Body of pancreas (tissue), 4 donors: ENCODE results near the gene BRD8. TPM values are rescaled to one million over a fixed set of nuclear protein-coding genes. Genes with fewer than 3 reads are reported as not detected.

ENCODE experiments used
- ATAC-seq: fragments of 150-250 bp; one replicate; pipeline ENCODE4 v1.9.1; 2016
- DNase-seq, 4 donors: peaks; one replicate each; pipeline ENCODE4 v3.0.0-alpha.2; 2019
- H3K27ac ChIP-seq, 4 donors: fragments of 200-600 bp; sonication (generic); 1 replicate in 3 of 4; 2 replicates in 1 of 4; pipeline versions ENCODE4 v1.5.1 to v1.6.1; 2016 to 2019; ENCODE audit warnings: mild to moderate bottlenecking in 1 of 4, mixed read lengths in 1 of 4, moderate library complexity in 1 of 4
- H3K27me3 ChIP-seq, 2 donors: fragments of 200-600 bp; sonication (generic); one replicate each; pipeline ENCODE4 v1.6.0; 2016; ENCODE audit warnings: mild to moderate bottlenecking in 1 of 2
- H3K36me3 ChIP-seq, 2 donors: fragments of 200-600 bp; sonication (generic); replicated peaks in 1 of 2; 2 replicates each; pipeline ENCODE4 v1.5.1; 2016; ENCODE audit warnings: low read depth in 2 of 2; ENCODE audit not compliant: insufficient read depth in 1 of 2
- H3K4me1 ChIP-seq: fragments of 200-600 bp; sonication (generic); one replicate; pipeline ENCODE4 v1.6.0; 2016
- H3K4me3 ChIP-seq, 2 donors: fragments of 200-600 bp; sonication (generic); 1 replicate in 1 of 2; 2 replicates in 1 of 2; pipeline ENCODE4 v1.5.1; 2016 to 2019
- H3K9me3 ChIP-seq, 3 donors: fragments of 200-600 bp; sonication (generic); 1 replicate in 2 of 3; 2 replicates in 1 of 3; pipeline ENCODE4 v1.5.1; 2016
- POLR2A ChIP-seq, 3 donors: fragments of 450-650 bp; IDR thresholded peaks; one replicate each; pipeline ENCODE4 v1.6.1; 2016; ENCODE audit warnings: antibody characterized with exemption in 3 of 3, mild to moderate bottlenecking in 2 of 3
- WGBS, 2 donors: methylation state at CpG; one replicate each; pipeline ENCODE4 v1.1.5; 2017; 5-methylcytosine and 5-hydroxymethylcytosine counted together
- intact Hi-C: fragments of 100-400 bp; cut with DNase I; formaldehyde crosslinking; loops from one replicate; pipeline ENCODE4 v1.15.1; 2023
- total RNA-seq, 2 donors: library from RNA; depleted of rRNA; stranded (reverse); fragments of >200 nt; gene quantifications; one replicate each; pipeline ENCODE4 v1.1.0, GENCODE V29; 2016
- TF ChIP-seq, protein P1 (sequence below), 7 experiments: fragments of 450-650 bp in 4 of 7; fragments of 200-600 bp in 3 of 7; sonication (generic) in 3 of 7; IDR thresholded peaks; one replicate each; pipeline ENCODE4 v1.5.1; 2016 to 2019; ENCODE audit warnings: antibody characterized with exemption in 7 of 7

The BRD8 gene
- total RNA-seq, 2 donors from 2014 or later: 44.9 to 52.1 TPM

DNA sequence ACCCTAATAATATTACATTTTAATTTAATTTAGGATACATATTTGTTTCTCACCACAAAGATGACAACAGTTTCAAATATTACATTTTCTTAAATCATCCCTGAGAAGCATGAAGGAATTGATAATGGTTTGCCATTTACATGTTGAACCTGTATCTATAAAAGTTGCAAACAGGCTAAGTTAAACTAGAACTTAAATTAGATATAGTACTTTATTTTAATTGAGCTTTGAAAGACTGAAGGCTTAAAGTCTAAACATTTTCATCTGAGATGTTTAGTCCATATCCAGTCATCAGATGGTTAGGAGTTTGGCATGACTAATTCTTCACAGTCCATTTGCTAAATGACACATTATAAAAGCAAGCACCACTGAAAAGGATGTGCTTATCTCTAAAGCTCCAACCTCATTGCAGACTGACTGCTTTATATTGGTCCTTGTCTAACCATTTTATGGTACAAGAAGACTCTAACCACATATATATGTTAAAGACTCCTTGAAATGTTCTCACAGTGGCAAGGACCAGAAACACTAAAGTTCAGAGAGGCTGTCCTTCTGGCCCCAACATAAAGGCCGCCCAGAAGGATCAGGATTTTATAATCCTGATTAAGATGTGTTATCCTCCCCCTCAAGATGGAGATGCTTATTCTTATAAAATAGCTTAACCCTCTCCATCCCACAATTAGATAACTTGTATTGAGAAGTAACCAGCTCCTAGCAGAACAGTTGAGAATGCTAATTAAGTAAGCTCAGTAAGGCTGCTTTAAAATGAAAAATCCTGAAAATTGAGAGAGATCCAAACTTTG, 68.8 kb downstream of the BRD8 start:
- no peak for DNase-seq
- no peaks in the 10 kb centered on the region for H3K27me3 ChIP-seq
- no peak for ATAC-seq
- intact Hi-C loops: no loop called here
- WGBS, 2 donors: 71 to 94% methylated on average over 1 of the region's 1 CpG
- H3K9me3 ChIP-seq: no peaks in the 10 kb centered on the region
- no peak overlapping the region for H3K4me3 ChIP-seq
- no peak for TF ChIP-seq POLR2A (IDR thresholded peaks at IDR 0.05)
- TF ChIP-seq, protein P1, sequence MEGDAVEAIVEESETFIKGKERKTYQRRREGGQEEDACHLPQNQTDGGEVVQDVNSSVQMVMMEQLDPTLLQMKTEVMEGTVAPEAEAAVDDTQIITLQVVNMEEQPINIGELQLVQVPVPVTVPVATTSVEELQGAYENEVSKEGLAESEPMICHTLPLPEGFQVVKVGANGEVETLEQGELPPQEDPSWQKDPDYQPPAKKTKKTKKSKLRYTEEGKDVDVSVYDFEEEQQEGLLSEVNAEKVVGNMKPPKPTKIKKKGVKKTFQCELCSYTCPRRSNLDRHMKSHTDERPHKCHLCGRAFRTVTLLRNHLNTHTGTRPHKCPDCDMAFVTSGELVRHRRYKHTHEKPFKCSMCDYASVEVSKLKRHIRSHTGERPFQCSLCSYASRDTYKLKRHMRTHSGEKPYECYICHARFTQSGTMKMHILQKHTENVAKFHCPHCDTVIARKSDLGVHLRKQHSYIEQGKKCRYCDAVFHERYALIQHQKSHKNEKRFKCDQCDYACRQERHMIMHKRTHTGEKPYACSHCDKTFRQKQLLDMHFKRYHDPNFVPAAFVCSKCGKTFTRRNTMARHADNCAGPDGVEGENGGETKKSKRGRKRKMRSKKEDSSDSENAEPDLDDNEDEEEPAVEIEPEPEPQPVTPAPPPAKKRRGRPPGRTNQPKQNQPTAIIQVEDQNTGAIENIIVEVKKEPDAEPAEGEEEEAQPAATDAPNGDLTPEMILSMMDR (IDR thresholded peaks at IDR 0.05): no peak
- H3K36me3 ChIP-seq: no peaks in the 10 kb centered on the region
- H3K27ac ChIP-seq: no peak overlapping the region
- H3K4me1 ChIP-seq: peaks cover 5% of the 10 kb centered on the region

GRCh38 chr5:138107213-138107612, 71.2 kb downstream of the BRD8 start:
- Histone ChIP-seq H3K36me3 (no peaks in the 10 kb centered on the region), H3K27me3 (no peaks in the 10 kb centered on the region), H3K4me3 (no peak overlapping the region), H3K4me1 (peaks cover 5% of the 10 kb centered on the region), H3K27ac (no peak overlapping the region), H3K9me3 (no peaks in the 10 kb centered on the region)
- intact Hi-C loops: no loop called here
- no peak for DNase-seq
- 28 to 34% methylated on average over 1 of the region's 1 CpG for WGBS, 2 donors
- no peak for TF ChIP-seq POLR2A (IDR thresholded peaks at IDR 0.05)
- TF ChIP-seq, protein P1 (IDR thresholded peaks at IDR 0.05): no peak
- no peak for ATAC-seq

- H3K4me1 ChIP-seq: peaks cover 5% of the 10 kb centered on the region
- 88 to 91% methylated on average over 6 of the region's 6 CpGs for WGBS, 2 donors
- H3K4me3 ChIP-seq: no peak overlapping the region
- intact Hi-C loops: no loop called here
- no peaks in the 10 kb centered on the region for H3K27me3 ChIP-seq
- TF ChIP-seq POLR2A (IDR thresholded peaks at IDR 0.05): no peak
- H3K9me3 ChIP-seq: no peaks in the 10 kb centered on the region
- ATAC-seq (no peak), DNase-seq (no peak)
- H3K36me3 ChIP-seq: no peaks in the 10 kb centered on the region
- no peak overlapping the region for H3K27ac ChIP-seq
These were observed 72.7 kb downstream of the BRD8 start for GRCh38 chr5:138105709-138106108.

DNA sequence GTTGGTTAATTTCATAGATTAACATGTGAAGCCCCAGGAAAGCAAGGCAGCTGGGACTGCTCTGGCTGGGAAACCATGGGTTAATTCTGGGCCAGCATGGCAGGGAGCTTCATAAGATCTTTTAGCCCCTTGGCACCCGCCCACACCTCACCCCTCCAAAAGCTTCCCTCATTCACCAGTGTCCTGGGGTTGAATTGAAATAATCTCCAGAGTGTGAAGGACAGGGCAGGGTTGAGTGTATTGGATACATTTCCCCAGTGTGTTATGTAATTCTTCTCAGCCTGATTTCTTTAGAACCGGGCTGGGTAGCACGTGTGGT, 75.2 kb downstream of the BRD8 start:
- intact Hi-C loops: no loop called here
- WGBS, 2 donors: 23 to 24% methylated on average over 3 of the region's 3 CpGs
- H3K4me3 ChIP-seq: no peak overlapping the region
- DNase-seq (no peak), ATAC-seq (no peak)
- H3K4me1 ChIP-seq: peaks cover 5% of the 10 kb centered on the region
- TF ChIP-seq, protein P1 (IDR thresholded peaks at IDR 0.05): no peak
- TF ChIP-seq POLR2A (IDR thresholded peaks at IDR 0.05): no peak
- no peaks in the 10 kb centered on the region for H3K27me3 ChIP-seq
- H3K9me3 ChIP-seq: no peaks in the 10 kb centered on the region
- no peaks in the 10 kb centered on the region for H3K36me3 ChIP-seq
- H3K27ac ChIP-seq: no peak overlapping the region

DNA sequence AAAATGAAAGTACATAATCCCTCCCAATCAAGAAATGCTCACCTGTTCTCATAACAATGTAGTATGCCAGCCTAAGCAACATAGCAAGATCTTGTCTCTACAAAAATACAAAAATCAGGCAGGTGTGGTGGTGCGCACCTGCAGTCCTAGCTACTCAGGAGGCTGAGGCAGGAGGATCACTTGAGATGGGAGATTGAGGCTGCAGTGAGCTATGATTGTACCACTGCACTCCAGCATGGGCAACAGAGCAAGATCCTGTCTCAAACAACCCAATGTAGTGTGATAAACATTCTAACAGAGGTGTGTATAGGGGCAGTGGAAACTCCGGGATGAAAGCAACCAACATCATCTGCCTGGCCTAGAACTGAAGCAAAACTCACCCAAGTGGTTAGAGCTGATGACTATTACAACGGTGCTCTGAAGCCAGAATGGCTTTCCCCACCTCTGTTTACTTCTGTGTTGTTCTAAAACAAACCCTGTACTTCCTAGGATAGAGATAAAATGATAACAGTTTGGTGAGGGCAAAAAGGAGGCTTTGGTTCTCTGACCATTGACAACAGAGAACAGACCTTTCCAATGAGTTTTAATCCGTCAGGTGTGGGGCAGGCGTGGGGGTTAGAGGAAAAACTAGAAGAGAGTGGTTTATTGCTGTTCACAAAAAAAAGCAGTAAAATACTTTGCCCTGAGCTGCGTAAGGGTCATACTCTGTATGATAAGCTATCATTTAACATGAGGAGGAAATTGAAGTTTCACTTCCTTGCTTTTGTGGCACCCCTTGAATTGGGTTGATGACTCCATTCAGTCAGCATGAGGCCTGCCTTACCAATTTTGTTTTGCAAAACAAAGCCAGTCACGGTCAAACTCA, 75.7 kb downstream of the BRD8 start:
- WGBS, 2 donors: 55 to 65% methylated on average over 7 of the region's 7 CpGs
- intact Hi-C loops: no loop called here

More for the DNA sequence above, 75.7 kb downstream of the BRD8 start:
- Histone ChIP-seq H3K27me3 (no peaks in the 10 kb centered on the region), H3K9me3 (no peaks in the 10 kb centered on the region), H3K4me1 (peaks cover 4% of the 10 kb centered on the region), H3K36me3 (no peaks in the 10 kb centered on the region), H3K4me3 (no peak overlapping the region), H3K27ac (no peak overlapping the region)
- ATAC-seq (no peak), DNase-seq (no peak)
- no peak for TF ChIP-seq POLR2A (IDR thresholded peaks at IDR 0.05)
- TF ChIP-seq, protein P1 (IDR thresholded peaks at IDR 0.05): no peak
